GM19438 (cell line): ENCODE data around the gene XIRP1.

Experiments used
- ATAC-seq: cut with Tn5 transposase; IDR thresholded peaks from one replicate; pipeline ENCODE4 v1.9.1; 2021; ENCODE audit warnings: low read depth; ENCODE audit not compliant: unreplicated experiment

The XIRP1 gene

GRCh38 chr3:39188271-39189149, 3.9 kb downstream of the XIRP1 start:
- ATAC-seq, result no peak

- ATAC-seq, result no peak
Measured at GRCh38 chr3:39187372-39188155, 4.8 kb downstream of the XIRP1 start.

- no peak for ATAC-seq
Measured at GRCh38 chr3:39186692-39187151, 5.7 kb downstream of the XIRP1 start.

GRCh38 chr3:39185959-39186691, 6.3 kb downstream of the XIRP1 start:
- ATAC-seq, result no peak

- no peak for ATAC-seq
Measured at GRCh38 chr3:39185326-39185958, 7.0 kb downstream of the XIRP1 start.

- no peak for ATAC-seq
Measured at GRCh38 chr3:39184968-39185285, 7.5 kb downstream of the XIRP1 start.

- no peak for ATAC-seq
Measured at GRCh38 chr3:39184081-39184967, 8.1 kb downstream of the XIRP1 start.

- no peak for ATAC-seq
Measured at GRCh38 chr3:39183211-39184080, 8.9 kb downstream of the XIRP1 start.

- no peak for ATAC-seq
Measured at GRCh38 chr3:39181408-39182335, 10.7 kb downstream of the XIRP1 start.

GRCh38 chr3:39180546-39181346, 11.6 kb downstream of the XIRP1 start:
- ATAC-seq, result peak; percentile 89

GRCh38 chr3:39180183-39180545, 12.2 kb downstream of the XIRP1 start:
- no peak for ATAC-seq

GRCh38 chr3:39178553-39178952, 13.8 kb downstream of the XIRP1 start:
- no peak for ATAC-seq

- ATAC-seq, result no peak
Measured at GRCh38 chr3:39177708-39178332, 14.6 kb downstream of the XIRP1 start.

- no peak for ATAC-seq
Measured at GRCh38 chr3:39176025-39176714, 16.2 kb downstream of the XIRP1 start.

- no peak for ATAC-seq
Measured at GRCh38 chr3:39173318-39174125, 18.9 kb downstream of the XIRP1 start.
